NOMO-1 treated with dmso at 0.1 percent for 144 hours (cell line): ENCODE measurements around the gene PPP1R14D.

ENCODE experiments used
- DNase-seq: peaks from one replicate; lab custom pipeline; 2025; ENCODE audit not compliant: unreplicated experiment; lab: John Stamatoyannopoulos, UW

The PPP1R14D gene

DNA sequence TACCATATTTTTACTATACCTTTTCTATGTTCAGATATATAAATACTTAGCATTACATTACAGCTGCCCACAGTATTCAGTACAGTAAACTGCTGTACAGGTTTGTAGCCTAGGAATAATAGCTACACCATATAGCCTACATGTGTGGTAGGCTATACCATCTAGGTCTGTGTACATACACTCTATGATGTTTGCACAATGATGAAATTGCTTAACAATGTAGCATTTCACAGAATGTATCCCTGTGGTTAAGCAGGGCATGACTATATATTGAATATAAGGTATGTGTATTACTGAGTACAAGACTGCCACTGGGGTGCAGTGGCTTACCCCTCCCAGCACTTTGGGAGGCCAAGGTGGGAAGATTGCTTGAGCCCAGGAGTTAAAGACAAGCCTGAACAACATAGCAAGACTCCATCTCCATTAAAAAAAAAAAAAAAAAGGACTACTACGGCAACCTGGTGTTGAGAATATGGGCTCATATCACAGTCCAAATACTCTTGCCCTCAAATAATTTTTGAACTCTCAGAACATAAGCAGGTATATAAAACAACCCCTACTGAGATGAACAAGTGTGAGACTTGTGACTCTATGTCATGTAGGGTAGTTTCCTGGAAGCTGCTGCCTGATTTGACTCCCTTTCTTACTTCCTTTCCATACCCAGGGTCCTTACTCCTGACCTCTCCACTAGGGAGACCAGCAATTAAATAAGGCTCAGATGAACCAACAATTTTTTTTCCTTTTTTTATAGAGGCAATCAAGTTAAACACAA, 4.8 kb downstream of the PPP1R14D start:
- no peak for DNase-seq

GRCh38 chr15:40821195-40821594, 7.3 kb downstream of the PPP1R14D start:
- no peak for DNase-seq

DNA sequence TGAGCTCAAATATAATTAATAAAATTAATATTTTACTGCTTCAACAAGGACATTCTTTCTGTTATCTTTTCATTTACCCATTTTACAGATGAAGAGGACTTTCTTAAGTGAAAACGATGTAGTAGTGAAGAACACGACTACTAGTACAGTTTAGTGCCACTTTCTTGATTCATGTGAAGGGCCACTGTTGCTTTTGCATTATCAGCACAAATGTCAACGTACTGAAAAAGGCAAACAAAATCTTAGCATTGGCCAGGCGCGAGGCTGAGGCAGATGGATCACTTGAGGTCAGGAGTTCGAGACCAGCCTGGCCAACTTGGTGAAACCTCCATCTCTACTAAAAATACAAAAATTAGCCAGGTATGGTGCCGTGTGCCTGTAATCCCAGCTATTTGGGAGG, 9.5 kb downstream of the PPP1R14D start:
- DNase-seq: no peak

DNA sequence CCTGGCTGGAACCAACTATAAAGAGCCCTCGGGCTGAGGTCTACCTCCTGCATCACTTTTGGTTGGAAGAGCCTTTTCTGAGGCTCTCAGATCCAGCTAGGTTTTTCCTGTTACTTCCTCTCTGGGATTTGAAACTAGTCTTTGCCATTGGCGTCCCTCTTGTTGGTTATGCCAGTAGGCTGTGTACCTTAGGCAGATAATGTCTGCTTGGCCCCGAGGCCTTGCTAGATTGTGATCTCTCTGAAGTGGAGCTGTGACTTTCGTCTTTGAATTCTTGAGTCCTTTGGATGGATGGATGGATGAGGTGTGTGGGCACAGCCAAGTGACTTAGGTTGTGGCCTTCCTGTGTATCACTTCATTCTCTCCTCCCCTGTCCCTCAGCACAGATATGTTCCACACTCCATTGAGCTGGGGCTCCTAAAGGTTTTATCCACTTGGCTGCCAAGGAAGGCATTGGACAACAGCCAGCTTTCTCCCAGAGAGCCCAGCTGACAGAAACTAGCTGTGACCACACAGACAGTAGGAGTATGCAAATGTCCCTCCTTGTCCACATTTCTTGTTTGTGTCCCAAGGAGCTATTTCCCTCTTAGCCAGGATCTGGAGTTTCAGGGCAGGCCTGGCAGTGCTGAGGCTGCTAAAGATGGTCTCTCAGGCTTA, 13.3 kb downstream of the PPP1R14D start:
- DNase-seq: no peak

- DNase-seq: no peak
These were observed 15.6 kb downstream of the PPP1R14D start for GRCh38 chr15:40812721-40813425.

DNA sequence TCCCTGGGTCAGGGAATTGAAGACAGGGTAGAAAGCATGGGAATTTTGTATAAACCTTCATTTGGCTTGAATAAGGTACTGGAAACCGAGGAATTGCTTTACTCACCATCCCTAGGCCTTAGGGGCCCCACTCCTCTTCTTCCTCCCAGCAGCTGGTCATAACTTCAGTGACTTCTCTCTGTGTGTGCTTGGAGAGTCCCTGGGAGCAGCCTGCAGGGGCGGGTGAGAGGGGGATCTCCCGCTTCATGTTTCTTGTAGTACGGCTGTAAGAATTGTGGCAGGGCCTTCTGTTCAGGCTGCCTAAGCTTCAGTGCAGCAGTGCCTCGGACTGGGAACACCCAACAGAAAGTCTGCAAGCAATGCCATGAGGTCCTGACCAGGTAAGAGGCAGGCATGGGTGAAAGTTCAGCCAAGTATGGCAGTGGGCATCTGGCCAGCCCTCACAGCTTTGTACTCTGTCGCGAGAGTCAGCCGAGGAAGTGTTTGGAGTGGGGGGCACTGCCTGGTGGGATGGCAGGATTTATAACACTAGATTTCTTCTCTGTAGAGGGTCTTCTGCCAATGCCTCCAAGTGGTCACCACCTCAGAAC, 19.6 kb downstream of the PPP1R14D start:
- DNase-seq: no peak

GRCh38 chr15:40807888-40808461, 20.5 kb downstream of the PPP1R14D start:
- DNase-seq: no peak

DNA sequence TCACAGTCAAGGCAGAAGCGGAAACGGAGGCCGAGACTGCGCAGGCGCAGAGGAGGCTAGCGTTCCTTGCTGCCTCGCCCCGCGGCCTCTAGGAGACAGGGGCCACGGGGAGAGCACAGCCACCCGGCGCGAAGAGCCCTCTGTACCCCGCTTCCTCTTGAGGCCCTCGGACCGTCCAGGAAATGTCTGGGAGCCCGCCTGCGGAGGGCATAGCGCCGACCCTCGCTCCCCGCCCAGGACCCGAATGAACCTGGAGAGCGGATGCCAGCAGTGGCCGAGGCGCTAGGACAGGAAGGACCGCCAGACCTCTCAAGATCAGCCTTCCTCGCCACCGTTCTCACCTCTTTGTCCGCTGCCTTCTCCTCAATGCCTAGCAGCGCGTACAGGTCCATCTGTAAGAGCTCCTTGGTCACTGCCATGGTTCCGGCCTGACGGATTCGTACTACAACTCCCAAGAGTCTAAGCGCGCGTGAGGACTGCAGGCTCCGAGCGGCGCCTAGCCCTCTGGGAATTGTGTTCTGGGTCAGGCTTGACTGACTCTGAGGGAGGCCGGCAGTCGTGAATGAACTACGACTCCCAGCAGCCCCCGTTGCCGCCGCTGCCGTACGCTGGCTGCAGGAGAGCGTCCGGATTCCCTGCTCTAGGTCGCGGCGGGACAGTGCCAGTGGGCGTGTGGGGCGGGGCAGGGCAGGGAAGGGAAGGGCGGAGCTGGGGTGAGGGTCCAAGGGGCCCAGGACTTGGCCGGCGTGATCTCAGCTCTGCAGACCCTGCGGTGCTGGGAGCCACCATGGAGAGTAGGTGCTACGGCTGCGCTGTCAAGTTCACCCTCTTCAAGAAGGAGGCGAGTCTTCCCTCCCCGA, 21.2 kb downstream of the PPP1R14D start, which contains the start of the genes DNAJC17 and ZFYVE19:
DNAJC17 (minus strand) TSS at position 446 of the 860 bp plus-strand sequence; CDS start at position 419, 27 bp downstream.
ZFYVE19 (plus strand) TSS at position 62 of the 860 bp plus-strand sequence; CDS start at position 563, 501 bp downstream.
- DNase-seq: peak; percentile 98

DNA sequence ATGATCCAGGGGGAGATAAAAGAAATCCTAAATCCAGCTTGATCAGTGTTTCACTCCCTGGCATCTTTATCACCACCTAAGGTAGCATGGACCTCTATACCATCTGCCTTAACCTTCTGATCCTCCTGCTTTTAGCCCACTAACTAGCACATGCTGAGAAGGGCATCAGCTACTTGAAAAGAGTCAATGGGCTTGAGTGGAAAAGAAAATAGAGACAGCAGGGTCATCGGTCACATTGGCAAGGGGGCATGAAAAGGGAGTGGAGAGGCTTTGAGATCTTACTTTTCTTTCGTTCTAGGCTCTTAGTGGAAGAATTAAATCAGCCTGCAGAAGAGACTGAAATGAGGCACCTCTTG, 21.9 kb downstream of the PPP1R14D start:
- no peak for DNase-seq

DNA sequence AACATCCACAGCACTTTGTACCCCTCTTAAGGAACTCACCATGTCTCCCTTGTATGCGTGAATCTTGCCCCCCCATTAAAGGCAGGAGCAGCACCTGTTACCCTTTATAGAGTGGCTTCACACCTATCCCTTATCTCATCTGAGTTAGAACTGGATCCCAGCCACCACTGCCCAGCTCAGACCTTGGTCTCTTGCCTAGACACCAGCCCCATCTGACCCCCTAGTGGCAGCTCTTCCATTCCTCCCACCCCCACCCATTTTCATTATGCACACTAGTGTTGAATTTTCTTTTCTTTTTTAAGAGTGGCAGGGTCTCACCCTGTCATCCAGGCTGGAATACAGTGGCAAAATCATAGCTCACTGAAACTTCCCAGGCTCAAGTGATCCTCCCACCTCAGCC, 24.8 kb downstream of the PPP1R14D start:
- DNase-seq: no peak

DNA sequence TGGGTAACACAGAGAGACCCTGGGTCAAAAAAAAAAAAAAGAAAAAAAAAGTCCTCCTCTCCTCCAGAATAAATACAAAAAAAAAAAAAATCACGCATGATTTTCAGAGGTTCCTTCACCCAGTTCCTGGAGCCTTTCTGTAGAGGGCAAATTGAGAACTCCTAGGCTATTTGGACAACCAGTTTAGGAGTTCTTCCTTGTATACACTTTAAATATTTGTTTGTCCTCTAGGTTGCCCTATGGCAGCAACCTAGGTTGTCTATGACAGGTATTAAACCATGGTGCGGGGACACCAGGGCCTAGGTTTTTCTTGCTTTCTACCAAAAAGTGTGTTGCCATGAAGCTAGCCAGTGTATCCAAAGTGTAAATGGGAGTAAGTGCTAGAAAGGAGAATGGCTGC, 25.4 kb downstream of the PPP1R14D start:
- no peak for DNase-seq

DNA sequence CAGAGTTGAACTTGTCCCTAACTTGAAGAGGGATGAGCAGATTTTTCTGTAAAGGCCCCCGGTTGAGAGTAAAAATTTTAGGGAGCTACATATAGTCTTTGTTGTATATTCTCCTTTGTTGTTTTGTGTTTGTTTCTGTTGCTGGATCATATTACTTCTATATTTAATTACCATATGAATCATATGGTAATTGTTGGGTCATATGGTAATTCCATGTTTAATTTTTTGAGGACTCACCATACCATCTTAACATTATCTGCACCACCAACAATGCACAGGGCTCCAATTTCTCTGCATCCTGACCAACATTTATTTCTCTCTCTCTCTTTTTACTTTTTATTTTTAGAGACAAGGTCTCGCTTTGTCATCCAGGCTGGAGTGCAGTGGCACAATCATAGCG, 29.0 kb downstream of the PPP1R14D start:
- no peak for DNase-seq

DNA sequence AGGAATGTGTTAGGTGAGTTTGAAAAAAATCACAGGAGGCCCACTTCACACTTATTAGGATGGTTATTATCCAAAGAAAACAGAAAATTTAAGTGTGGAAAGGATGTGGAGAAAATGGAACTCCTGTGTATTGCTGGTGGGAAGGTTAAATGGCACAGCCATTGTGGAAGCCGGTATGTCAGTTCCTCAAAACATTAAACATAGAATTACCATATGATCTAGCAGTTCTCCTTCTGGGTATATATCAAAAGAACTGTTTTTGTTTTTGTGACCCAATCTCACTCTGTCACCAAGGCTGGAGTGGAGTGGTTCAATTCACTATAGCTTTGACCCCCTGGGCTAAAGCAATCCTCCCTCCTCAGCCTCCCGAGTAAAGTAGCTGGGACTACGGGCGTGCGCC, 32.0 kb downstream of the PPP1R14D start:
- no peak for DNase-seq

DNA sequence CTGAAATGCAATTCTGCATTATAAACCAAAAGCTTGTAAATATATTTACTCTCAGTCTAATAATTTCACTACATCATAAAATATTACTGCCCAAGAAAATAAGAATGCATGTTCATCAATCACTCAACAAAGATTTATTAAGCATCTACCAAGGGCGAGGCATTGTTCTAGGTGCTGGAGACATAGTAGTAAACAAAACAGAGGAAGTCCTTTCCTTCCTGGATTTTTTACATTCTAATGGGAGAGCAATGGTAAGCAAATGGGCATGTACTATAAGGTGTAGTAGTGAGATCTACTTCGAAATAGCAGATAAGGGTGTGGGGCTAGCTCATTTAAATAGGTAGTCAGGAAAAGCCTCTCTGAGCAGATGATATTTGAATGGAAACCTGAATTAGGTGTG, 32.5 kb downstream of the PPP1R14D start:
- DNase-seq: no peak

DNA sequence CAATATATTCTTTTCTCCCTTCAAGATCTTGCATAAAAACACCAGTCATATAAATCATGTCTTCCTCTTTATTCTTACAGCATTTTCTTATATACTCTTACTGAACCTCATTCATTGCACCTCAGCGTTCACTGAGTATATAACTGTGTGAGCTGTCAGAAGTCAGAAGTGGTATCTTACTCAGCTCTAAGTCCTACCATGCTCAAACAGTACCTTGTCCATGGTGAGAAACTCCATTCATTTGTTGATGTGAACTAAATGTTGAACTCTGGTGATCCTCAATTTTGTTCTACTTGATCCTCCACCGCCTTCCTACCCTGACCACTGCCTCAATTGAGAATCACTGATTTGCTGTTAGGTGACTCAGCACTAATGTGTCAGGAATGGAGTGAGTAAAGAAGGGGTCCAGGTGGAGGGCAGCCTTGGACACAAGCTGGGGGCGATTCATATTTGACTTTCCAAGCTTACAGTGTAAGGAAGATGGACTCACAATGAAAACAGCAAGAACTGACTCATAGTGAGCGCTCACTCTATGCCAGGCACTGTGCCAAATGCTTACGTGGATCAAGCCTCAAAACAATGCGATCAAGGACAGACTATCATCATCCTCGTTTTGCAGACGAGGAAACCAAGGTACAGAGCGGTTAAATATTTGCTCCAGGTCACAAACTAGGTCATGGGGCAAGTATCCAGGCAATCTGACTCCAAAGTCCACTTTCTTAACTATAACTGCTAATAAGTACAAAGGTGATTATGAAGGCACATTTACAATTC, 35.1 kb downstream of the PPP1R14D start:
- no peak for DNase-seq

GRCh38 chr15:40792394-40792793, 36.1 kb downstream of the PPP1R14D start:
- DNase-seq: no peak

- DNase-seq: no peak
These were observed 37.8 kb downstream of the PPP1R14D start for GRCh38 chr15:40790718-40791117.

GRCh38 chr15:40789999-40790398, 38.5 kb downstream of the PPP1R14D start:
- no peak for DNase-seq

DNA sequence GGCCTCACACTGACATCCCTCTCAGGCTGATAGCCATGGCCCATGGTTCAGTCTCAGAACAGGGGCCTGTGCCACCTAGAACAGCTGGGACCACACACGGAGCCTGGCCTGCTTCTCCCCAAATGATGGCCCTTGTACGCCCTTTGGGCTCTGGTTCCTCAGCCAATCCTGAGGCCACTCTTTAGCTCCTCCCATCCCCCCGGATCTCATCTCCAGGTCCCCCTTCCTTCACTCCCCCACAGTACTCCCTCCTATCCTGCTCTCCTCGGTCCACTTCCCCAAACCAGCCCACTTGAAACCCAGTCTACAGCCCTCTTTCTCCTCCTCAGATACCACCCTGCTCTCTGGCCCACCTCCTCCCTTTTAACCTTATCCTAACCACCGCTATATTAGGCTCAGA, 39.4 kb downstream of the PPP1R14D start:
- no peak for DNase-seq
